Ectodermal cell (in vitro differentiated cells): ENCODE results near the gene WWP2.
A peak's percentile ranks its signal among the peaks of the same experiment; 100 is the strongest.
"Not testable (repeated sequence)": the region's sequence is repeated elsewhere in the genome, so short reads cannot be mapped to it uniquely, and the experiment has no call there.

Experiments used
- H3K27ac ChIP-seq: 2 replicates; pipeline ENCODE4 v1.7.0; 2013; ENCODE audit warnings: mild to moderate bottlenecking, low read depth, low read length; ENCODE audit not compliant: insufficient read depth, poor library complexity, severe bottlenecking
- H3K27me3 ChIP-seq: 2 replicates; pipeline ENCODE4 v1.7.0; 2013; ENCODE audit warnings: mild to moderate bottlenecking, low read length; ENCODE audit not compliant: insufficient read depth, control insufficient read depth, poor library complexity, severe bottlenecking
- H3K36me3 ChIP-seq: one replicate; pipeline ENCODE4 v1.7.0; 2013; ENCODE audit warnings: low read length; ENCODE audit not compliant: control insufficient read depth, insufficient read depth
- H3K4me1 ChIP-seq: one replicate; pipeline ENCODE4 v1.7.0; 2013; ENCODE audit warnings: low read length; ENCODE audit not compliant: control insufficient read depth, insufficient read depth
- H3K4me3 ChIP-seq: 2 replicates; pipeline ENCODE4 v1.7.0; 2013; ENCODE audit warnings: low read depth, low read length, control low read depth; ENCODE audit not compliant: insufficient read depth
- H3K9me3 ChIP-seq: 2 replicates; pipeline ENCODE4 v1.7.0; 2013; ENCODE audit warnings: mild to moderate bottlenecking, low read length, moderate library complexity; ENCODE audit not compliant: control insufficient read depth
- WGBS, 2 experiments: methylation state at CpG; one replicate each; pipeline ENCODE4 v1.1.7; 2013; ENCODE audit warnings: missing lambda C conversion rate in 2 of 2; 5-methylcytosine and 5-hydroxymethylcytosine counted together

WWP2 gene

DNA sequence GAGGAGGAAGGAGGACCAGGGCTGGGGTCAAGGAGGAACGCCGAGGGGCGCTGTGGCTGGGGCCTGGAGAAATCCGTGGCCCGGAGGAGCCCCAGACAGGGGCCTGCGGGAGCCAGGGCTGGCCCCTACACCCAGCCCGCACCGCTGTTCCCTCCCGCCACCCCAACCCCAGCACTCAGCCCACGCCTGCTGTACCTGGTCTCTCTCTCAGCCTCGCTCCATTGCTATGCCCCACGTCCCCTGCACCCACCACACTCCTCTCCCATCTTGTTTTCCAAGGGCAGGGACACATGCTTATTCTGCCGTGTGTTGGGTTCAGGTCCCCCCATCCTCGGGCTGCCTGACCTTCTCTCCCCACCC is 189.5 kb downstream of the WWP2 start:
- not testable (repeated sequence) for H3K27ac ChIP-seq, H3K9me3 ChIP-seq, H3K27me3 ChIP-seq, H3K4me1 ChIP-seq, H3K36me3 ChIP-seq, H3K4me3 ChIP-seq
- no CpG with 5 or more reads among the region's 14 CpGs for WGBS, 2 experiments

DNA sequence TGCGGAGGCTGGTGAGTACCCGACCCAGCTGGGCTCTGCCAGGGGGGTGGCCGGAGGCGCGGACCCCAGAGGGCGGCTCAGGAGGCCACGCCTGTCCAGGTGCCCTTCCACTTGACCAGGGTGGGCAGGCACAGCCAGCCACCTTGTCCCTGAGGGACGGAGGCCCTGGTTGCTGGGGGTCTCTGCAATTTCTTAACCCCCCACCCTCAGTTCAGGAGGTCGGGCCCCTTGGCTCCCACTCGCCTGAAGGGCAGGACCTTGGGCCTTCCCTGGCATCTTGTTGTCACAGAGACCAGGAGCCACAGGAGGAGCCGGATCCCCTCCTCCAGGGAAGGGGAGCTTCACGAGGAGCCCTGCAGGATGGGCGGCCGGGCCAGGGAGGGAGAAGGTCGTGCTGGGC is 190.0 kb downstream of the WWP2 start:
- H3K27ac ChIP-seq, H3K27me3 ChIP-seq, H3K9me3 ChIP-seq, H3K4me1 ChIP-seq, H3K4me3 ChIP-seq, H3K36me3 ChIP-seq: not testable (repeated sequence)
- WGBS, 2 experiments = 94 to 100% methylated on average over 3 to 6 of the region's 15 CpGs

DNA sequence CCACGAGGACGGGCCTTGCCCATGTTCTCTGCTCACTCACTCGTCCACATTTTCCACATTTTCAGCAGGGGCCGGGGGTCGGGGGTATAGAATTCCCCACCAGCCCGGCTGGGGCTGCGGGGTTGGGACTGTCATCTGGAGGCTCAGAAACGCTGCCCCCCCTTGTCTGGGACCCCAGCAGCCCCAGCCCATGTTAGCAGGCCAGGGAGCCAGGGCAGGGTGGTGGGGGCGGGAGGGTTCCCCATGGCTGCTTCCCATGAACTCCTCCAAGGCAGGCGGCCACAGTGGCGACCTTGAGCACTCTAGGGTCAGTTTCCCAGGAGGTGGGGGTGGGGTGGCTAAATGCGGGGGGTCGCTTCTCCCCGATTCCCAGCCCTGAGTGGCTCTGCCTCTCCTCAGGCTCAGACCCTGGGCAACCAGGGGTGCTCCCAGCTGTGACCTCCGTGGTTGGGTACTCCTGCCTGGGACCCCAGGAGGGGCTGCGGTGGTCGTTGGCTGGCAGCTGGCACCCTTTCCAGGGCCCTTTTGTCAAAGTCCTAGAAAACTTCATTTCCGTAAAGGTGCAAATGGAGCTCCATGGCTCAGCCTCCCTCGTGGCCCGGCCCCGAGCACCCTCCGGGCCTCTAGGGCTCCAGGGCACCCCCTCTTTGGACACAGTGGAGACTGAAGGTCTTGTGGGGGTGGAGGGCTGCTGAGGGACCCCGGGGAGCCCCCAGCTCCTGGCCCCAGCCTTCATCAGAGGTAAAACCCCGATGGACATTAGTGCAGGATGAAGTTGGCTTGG is 190.6 kb downstream of the WWP2 start:
- not testable (repeated sequence) for H3K9me3 ChIP-seq, H3K4me3 ChIP-seq, H3K27ac ChIP-seq, H3K27me3 ChIP-seq, H3K36me3 ChIP-seq, H3K4me1 ChIP-seq
- WGBS, 2 experiments = 92 to 97% methylated on average over 6 to 11 of the region's 24 CpGs

DNA sequence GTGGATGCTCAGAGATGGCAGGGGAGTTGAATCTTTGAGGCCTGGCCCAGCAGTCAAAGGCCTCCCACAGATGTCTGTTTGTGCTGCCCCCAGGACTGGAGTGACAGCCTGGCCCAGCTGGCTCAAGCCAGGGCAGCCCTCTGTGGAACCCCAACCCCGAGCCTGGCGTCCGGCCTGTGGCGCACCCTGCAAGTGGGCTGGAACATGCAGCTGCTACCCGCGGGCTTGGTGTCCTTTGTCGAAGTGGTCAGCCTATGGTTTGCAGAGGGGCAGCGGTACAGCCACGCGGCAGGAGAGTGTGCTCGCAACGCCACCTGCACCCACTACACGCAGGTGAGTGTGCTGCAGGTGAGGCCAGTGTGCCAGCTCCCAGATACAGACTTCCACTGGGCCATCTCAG is 192.1 kb downstream of the WWP2 start:
- 87 to 92% methylated on average over 9 to 12 of the region's 13 CpGs for WGBS, 2 experiments
- H3K27ac ChIP-seq = not testable (repeated sequence)

DNA sequence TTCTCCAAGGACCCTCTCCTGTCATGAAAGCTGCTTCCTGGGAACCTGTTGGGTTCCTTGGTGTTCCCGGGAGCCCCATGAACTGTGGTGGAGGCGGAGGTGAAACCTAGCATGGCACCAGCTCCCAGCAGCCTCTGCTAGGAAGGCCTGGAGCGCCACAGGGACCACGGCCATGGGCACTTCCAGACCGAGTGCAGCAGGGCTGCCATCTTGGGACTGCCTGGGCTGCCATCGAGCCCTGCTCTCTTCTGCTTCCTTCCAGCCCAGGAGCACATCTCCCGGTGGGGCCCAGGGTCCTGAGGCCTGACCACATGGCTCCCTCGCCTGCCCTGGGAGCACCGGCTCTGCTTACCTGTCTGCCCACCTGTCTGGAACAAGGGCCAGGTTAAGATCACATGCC is 201.2 kb downstream of the WWP2 start:
- H3K27me3 ChIP-seq, H3K4me3 ChIP-seq, H3K9me3 ChIP-seq, H3K36me3 ChIP-seq, H3K4me1 ChIP-seq, H3K27ac ChIP-seq: not testable (repeated sequence)
- no CpG with 5 or more reads among the region's 9 CpGs for WGBS, 2 experiments

More for the DNA sequence above, 192.1 kb downstream of the WWP2 start:
- not testable (repeated sequence) for H3K36me3 ChIP-seq, H3K27me3 ChIP-seq, H3K4me3 ChIP-seq, H3K9me3 ChIP-seq, H3K4me1 ChIP-seq

GRCh38 chr16:69964960-69965660 is 203.0 kb downstream of the WWP2 start:
- whole genome bisulfite sequencing, 2 experiments = 27 to 30% methylated on average over 15 to 27 of the region's 68 CpGs

GRCh38 chr16:69965661-69966054 is 203.5 kb downstream of the WWP2 start:
- H3K4me3 ChIP-seq, H3K36me3 ChIP-seq, H3K9me3 ChIP-seq, H3K27ac ChIP-seq, H3K27me3 ChIP-seq, H3K4me1 ChIP-seq: not testable (repeated sequence)
- whole genome bisulfite sequencing, 2 experiments = no CpG with 5 or more reads among the region's 24 CpGs

More at GRCh38 chr16:69964960-69965660, 203.0 kb downstream of the WWP2 start:
- H3K27ac ChIP-seq, H3K27me3 ChIP-seq, H3K36me3 ChIP-seq, H3K9me3 ChIP-seq, H3K4me1 ChIP-seq: not testable (repeated sequence)
- peak overlapping the region; percentile 18 for H3K4me3 ChIP-seq

DNA sequence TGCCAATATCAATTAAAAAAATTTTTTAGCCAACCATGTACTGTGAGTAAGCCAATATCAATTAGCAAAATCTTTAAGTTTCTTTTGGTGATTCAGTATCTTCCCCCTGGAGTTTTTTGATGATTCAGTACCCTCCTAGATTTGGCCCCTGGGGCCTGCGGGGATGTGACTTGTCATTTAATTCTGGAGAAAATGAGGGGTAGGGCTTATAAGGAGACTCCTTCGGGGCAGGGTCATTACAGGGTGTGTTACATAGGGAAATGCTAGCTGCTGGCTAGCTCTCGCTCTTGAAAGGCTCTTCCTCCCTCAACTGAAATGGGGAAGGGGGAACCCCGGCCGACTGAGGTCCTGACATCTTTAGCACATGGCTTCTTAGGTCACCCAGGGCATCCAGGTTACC is 205.6 kb downstream of the WWP2 start:
- H3K36me3 ChIP-seq, H3K27ac ChIP-seq, H3K9me3 ChIP-seq, H3K4me1 ChIP-seq, H3K27me3 ChIP-seq, H3K4me3 ChIP-seq: not testable (repeated sequence)
- no CpG with 5 or more reads among the region's 5 CpGs for WGBS, 2 experiments

DNA sequence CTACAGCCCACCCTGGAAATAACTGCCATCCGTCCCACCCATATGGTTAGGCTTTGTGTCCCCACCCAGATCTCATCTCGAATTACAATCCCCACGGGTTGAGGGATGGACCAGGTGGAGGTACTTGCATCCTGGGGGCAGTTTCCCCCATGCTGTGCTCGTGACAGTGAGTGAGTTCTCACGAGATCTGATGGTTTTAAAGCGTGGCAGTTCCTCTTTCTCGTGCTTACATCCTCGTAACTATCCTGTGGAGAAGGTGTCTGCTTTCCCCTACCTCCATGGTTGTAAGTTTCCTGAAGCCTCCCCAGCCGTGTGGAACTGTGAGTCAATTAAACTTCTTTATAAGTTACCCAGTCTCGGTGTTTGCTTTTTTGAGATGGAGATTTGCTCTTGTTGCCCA is 206.0 kb downstream of the WWP2 start:
- not testable (repeated sequence) for H3K4me1 ChIP-seq, H3K9me3 ChIP-seq, H3K27ac ChIP-seq, H3K36me3 ChIP-seq, H3K27me3 ChIP-seq, H3K4me3 ChIP-seq
- no CpG with 5 or more reads among the region's 10 CpGs for WGBS, 2 experiments

DNA sequence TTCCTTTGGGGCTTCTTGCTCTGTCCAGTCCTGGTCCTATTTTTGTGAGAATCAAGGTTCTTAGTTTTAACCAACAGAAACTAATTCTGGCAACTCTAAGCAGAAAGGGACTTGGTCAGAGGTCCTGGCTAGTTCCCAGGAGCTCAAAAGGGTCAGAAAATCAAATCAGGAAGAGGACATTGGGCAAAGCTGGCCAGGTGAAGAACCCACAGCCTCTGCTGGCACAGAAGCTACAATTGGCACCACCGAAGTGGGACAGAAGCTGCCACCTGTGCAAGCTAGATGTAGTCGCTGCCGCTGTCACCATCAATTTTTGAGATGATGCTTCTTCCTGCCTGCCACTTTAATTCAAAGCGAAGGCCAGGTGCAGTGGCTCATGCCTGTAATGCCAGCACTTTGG is 207.5 kb downstream of the WWP2 start:
- H3K27ac ChIP-seq, H3K27me3 ChIP-seq, H3K9me3 ChIP-seq, H3K4me3 ChIP-seq, H3K4me1 ChIP-seq, H3K36me3 ChIP-seq: not testable (repeated sequence)
- WGBS, 2 experiments = 100% methylated on average over 1 to 2 of the region's 4 CpGs
